Osteocyte (in vitro differentiated cells): ENCODE results near the gene TCF21. TPM values are rescaled to one million over a fixed set of nuclear protein-coding genes. Genes with fewer than 3 reads are reported as not detected.
"Not testable (repeated sequence)": the region's sequence is repeated elsewhere in the genome, so short reads cannot be mapped to it uniquely, and the experiment has no call there.

ENCODE experiments used
- DNase-seq: peaks from one replicate; pipeline ENCODE4 v3.0.0; 2021; ENCODE audit warnings: mixed read lengths; ENCODE audit not compliant: unreplicated experiment; ENCODE audit errors: extremely low spot score
- H3K27ac Mint-ChIP-seq: one replicate; pipeline ENCODE4 v1.8.0; 2021; ENCODE audit warnings: mild to moderate bottlenecking, mixed read lengths; ENCODE audit not compliant: unreplicated experiment
- H3K27me3 Mint-ChIP-seq: one replicate; pipeline ENCODE4 v1.8.0; 2021; ENCODE audit warnings: mixed read lengths; ENCODE audit not compliant: unreplicated experiment
- H3K36me3 Mint-ChIP-seq: one replicate; pipeline ENCODE4 v1.8.0; 2021; ENCODE audit warnings: mixed read lengths; ENCODE audit not compliant: unreplicated experiment
- H3K4me1 Mint-ChIP-seq: one replicate; pipeline ENCODE4 v1.8.0; 2021; ENCODE audit warnings: mixed read lengths; ENCODE audit not compliant: unreplicated experiment
- H3K4me3 Mint-ChIP-seq: one replicate; pipeline ENCODE4 v1.8.0; 2021; ENCODE audit warnings: mild to moderate bottlenecking, moderate library complexity, mixed read lengths; ENCODE audit not compliant: unreplicated experiment
- H3K9me3 Mint-ChIP-seq: one replicate; pipeline ENCODE4 v1.8.0; 2021; ENCODE audit warnings: mixed read lengths; ENCODE audit not compliant: unreplicated experiment
- total RNA-seq: library from RNA; stranded (reverse); gene quantifications from 2 replicates; pipeline ENCODE4 v1.2.1, GENCODE V29; 2021
- TF ChIP-seq, protein P1 (sequence below): fragments of 200-600 bp; sonication (generic); IDR thresholded peaks from 2 replicates; pipeline ENCODE4 v1.5.0; 2021; ENCODE audit warnings: antibody characterized with exemption, mild to moderate bottlenecking, moderate library complexity

TCF21 gene
- total RNA-seq, 1 donor from 2014 or later: not detected

DNA sequence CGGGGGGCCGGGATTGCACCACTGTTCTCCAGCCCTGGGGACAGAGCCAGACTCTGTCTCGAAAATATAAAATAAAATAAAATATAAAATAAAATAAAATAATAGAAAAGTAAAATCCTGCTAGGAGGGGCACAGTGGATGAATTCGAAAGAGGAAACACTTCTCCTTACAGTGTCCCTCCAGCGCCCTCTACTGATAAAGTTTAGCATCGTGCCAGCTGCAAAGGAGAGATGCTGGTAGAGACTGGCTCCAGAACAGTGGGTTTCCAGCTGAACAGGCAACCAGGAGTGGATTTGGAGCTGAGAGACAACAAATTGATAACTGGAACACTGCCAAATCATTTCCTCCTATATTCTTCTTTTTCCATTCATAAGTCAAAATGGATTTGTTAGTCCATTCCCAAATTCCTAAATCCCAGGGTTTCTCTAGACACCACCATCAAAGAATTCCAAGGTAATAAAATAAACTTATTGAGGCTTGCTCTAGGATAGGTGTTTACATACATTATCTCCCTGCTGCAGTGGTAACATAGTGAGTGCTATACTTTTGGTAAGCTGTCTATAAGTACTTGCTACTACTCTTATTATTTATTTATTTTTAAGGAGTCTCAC, 32.4 kb downstream of the TCF21 start:
- no peak overlapping the region for H3K27ac Mint-ChIP-seq
- H3K4me3 Mint-ChIP-seq: no peak overlapping the region
- no peaks in the 10 kb centered on the region for H3K9me3 Mint-ChIP-seq
- H3K27me3 Mint-ChIP-seq: peaks cover 31% of the 10 kb centered on the region
- DNase-seq: peak; percentile 91
- TF ChIP-seq, protein P1, sequence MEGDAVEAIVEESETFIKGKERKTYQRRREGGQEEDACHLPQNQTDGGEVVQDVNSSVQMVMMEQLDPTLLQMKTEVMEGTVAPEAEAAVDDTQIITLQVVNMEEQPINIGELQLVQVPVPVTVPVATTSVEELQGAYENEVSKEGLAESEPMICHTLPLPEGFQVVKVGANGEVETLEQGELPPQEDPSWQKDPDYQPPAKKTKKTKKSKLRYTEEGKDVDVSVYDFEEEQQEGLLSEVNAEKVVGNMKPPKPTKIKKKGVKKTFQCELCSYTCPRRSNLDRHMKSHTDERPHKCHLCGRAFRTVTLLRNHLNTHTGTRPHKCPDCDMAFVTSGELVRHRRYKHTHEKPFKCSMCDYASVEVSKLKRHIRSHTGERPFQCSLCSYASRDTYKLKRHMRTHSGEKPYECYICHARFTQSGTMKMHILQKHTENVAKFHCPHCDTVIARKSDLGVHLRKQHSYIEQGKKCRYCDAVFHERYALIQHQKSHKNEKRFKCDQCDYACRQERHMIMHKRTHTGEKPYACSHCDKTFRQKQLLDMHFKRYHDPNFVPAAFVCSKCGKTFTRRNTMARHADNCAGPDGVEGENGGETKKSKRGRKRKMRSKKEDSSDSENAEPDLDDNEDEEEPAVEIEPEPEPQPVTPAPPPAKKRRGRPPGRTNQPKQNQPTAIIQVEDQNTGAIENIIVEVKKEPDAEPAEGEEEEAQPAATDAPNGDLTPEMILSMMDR: peak; percentile 87
- H3K36me3 Mint-ChIP-seq: no peaks in the 10 kb centered on the region
- peaks cover 16% of the 10 kb centered on the region for H3K4me1 Mint-ChIP-seq

DNA sequence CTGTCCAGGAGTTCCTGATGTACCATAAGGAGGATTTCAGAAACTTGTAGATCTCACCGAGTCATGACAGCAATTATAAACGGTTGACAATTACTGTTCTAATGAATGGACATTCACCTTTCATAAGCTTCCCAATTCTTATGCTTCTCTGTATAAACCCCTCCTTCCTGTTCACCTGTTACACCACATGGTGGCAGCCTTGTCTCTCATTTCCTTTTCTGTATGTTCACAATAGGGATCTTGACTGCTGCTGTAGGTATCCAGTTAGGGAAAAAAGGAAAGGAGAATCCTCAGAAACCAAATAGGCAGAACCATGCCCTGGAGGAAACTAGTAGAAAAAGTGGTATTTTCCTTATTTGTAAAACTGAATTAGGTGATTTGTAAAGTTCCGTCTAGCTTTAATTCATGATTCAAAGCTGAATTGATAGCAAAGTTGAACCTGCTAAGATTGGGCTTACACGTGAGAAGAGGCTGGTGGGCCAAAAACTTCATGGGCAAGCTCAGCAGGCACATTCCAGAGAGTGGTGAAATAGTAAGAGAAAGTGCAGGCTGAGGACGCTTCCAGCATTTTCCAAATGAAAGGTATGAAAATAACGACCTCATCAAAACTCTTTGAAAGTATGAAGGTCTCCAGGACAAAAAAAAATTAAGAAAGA, 35.2 kb downstream of the TCF21 start:
- no peaks in the 10 kb centered on the region for H3K9me3 Mint-ChIP-seq
- no peak overlapping the region for H3K4me3 Mint-ChIP-seq
- TF ChIP-seq, protein P1: peak; percentile 86
- H3K36me3 Mint-ChIP-seq: no peaks in the 10 kb centered on the region
- DNase-seq: no peak
- peaks cover 5% of the 10 kb centered on the region for H3K4me1 Mint-ChIP-seq
- H3K27ac Mint-ChIP-seq: no peak overlapping the region
- peaks cover 38% of the 10 kb centered on the region for H3K27me3 Mint-ChIP-seq

DNA sequence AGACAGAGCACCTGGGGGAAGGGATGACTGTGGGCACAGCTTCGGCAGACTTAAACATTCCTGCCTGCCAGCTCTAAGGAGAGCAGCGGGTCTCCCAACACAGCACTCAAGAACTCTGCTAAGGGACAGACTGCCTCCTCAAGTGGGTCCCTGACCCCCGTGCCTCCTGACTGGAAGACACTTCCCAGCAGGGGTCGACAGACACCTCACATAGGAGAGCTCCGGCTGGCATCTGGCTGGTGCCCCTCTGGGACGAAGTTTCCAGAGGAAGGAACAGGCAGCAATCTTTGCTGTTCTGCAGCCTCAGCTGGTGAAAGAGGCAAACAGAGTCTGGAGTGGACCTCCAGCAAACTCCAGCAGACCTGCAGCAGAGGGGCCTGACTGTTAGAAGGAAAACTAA, 42.3 kb downstream of the TCF21 start:
- H3K36me3 Mint-ChIP-seq, H3K9me3 Mint-ChIP-seq, H3K27ac Mint-ChIP-seq: not testable (repeated sequence)

DNA sequence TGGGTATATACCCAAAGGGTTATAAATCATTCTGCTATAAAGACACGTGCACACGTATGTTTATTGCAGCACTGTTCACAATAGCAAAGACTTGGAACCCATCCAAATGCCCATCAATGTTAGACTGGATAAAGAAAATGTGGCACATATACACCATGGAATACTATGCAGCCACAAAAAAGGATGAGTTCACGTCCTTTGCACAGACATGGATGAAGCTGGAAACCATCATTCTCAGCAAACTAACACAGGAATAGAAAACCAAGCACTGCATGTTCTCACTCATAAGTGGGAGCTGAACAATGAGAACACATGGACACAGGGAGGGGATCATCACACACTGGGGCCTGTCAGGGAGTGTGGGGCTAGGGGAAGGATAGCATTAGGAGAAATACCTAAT, 47.4 kb downstream of the TCF21 start:
- not testable (repeated sequence) for H3K27ac Mint-ChIP-seq

More for the DNA sequence above, 42.3 kb downstream of the TCF21 start:
- DNase-seq, H3K4me3 Mint-ChIP-seq, H3K4me1 Mint-ChIP-seq: not testable (repeated sequence)
- H3K27me3 Mint-ChIP-seq: peaks cover 32% of the 10 kb centered on the region

GRCh38 chr6:133937909-133938308, 49.0 kb downstream of the TCF21 start:
- Mint-ChIP-seq H3K27ac (no peak overlapping the region), H3K4me3 (no peak overlapping the region), H3K9me3 (peaks cover 9% of the 10 kb centered on the region), H3K4me1 (no peaks in the 10 kb centered on the region), H3K27me3 (peaks cover 24% of the 10 kb centered on the region), H3K36me3 (peaks cover 7% of the 10 kb centered on the region)
- TF ChIP-seq, protein P1: no peak
- DNase-seq: no peak

More for the DNA sequence above, 47.4 kb downstream of the TCF21 start:
- DNase-seq, H3K4me1 Mint-ChIP-seq, H3K9me3 Mint-ChIP-seq, H3K4me3 Mint-ChIP-seq, H3K36me3 Mint-ChIP-seq: not testable (repeated sequence)
- H3K27me3 Mint-ChIP-seq: peaks cover 34% of the 10 kb centered on the region

DNA sequence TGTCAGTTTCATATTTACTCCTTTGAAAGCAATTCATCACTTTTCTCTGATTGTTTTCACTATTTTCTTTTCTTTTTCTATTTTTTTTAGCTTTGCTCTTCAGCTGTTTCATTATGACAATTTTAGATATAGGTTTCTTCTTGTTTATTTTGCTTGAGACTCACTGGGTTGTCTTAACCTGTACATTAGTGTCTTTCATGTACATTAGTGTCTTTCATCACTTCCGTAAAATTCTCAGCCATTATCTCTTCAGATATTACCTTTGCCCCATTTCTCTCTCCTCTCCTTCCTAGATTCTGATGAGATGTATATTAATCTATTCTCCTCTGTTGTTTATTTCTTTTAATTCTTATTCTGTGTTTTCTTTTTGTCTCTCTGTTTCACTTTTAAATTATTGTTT, 49.6 kb downstream of the TCF21 start:
- Mint-ChIP-seq H3K4me1 (no peaks in the 10 kb centered on the region), H3K27me3 (peaks cover 20% of the 10 kb centered on the region), H3K9me3 (peaks cover 4% of the 10 kb centered on the region), H3K36me3 (peaks cover 3% of the 10 kb centered on the region), H3K27ac (no peak overlapping the region), H3K4me3 (no peak overlapping the region)
- DNase-seq: no peak
- TF ChIP-seq, protein P1: no peak
